ENCODE measurements around the gene PKNOX2.

- TF ChIP-seq, protein P1, sequence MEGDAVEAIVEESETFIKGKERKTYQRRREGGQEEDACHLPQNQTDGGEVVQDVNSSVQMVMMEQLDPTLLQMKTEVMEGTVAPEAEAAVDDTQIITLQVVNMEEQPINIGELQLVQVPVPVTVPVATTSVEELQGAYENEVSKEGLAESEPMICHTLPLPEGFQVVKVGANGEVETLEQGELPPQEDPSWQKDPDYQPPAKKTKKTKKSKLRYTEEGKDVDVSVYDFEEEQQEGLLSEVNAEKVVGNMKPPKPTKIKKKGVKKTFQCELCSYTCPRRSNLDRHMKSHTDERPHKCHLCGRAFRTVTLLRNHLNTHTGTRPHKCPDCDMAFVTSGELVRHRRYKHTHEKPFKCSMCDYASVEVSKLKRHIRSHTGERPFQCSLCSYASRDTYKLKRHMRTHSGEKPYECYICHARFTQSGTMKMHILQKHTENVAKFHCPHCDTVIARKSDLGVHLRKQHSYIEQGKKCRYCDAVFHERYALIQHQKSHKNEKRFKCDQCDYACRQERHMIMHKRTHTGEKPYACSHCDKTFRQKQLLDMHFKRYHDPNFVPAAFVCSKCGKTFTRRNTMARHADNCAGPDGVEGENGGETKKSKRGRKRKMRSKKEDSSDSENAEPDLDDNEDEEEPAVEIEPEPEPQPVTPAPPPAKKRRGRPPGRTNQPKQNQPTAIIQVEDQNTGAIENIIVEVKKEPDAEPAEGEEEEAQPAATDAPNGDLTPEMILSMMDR (IDR thresholded peaks at IDR 0.05; ENCODE audit: low read depth, low read length, poor library complexity, severe bottlenecking): no peak
- no peak for TF ChIP-seq EZH2phosphoT487 (IDR thresholded peaks at IDR 0.05; ENCODE audit: borderline replicate concordance, low read length)
Measured at GRCh38 chr11:125271483-125272091, 107.0 kb downstream of the PKNOX2 start.

Measured in DOHH2 (cell line).